HepG2 (cell line): ENCODE results near the gene MRPL38. TPM values are rescaled to one million over a fixed set of nuclear protein-coding genes. Genes with fewer than 3 reads are reported as not detected.

Source experiments
- CBX1 ChIP-seq: IDR thresholded peaks from one replicate; pipeline ENCODE4 v1.6.1; 2016; ENCODE audit warnings: antibody characterized with exemption, low read depth
- CCDC6 ChIP-seq: sonication (generic); formaldehyde crosslinking; IDR thresholded peaks from 2 replicates; pipeline ENCODE4 v1.8.1; 2022; ENCODE audit warnings: mild to moderate bottlenecking, missing genetic modification reagents, moderate library complexity
- CENPX ChIP-seq: sonication (generic); formaldehyde crosslinking; IDR thresholded peaks from 2 replicates; pipeline ENCODE4 v1.9.0; 2021; ENCODE audit warnings: mild to moderate bottlenecking, missing genetic modification reagents, moderate library complexity
- EZH2 ChIP-seq: conservative IDR thresholded peaks from 2 replicates; pipeline ENCODE4 v1.6.1; 2012; ENCODE audit warnings: mild to moderate bottlenecking, low read depth, low read length, moderate library complexity
- HNRNPL ChIP-seq: fragments of 200-400 bp; formaldehyde crosslinking; IDR thresholded peaks from 2 replicates; pipeline ENCODE4 v1.6.1; 2017; ENCODE audit warnings: mild to moderate bottlenecking, low read depth, low read length
- JARID2 ChIP-seq: sonication (generic); formaldehyde crosslinking; IDR thresholded peaks from 2 replicates; pipeline ENCODE4 v1.8.1; 2023; ENCODE audit warnings: missing genetic modification reagents, inconsistent platforms; ENCODE audit not compliant: insufficient replicate concordance
- KLF9 ChIP-seq: IDR thresholded peaks from 2 replicates; pipeline ENCODE4 v1.6.1; 2016; ENCODE audit warnings: low read depth
- MAZ ChIP-seq, 2 experiments: sonication (generic) in 1 of 2; formaldehyde crosslinking in 1 of 2; IDR thresholded peaks; 2 replicates each; pipeline versions ENCODE4 v1.5.0 to v1.6.1; 2012 to 2020; ENCODE audit warnings: low read depth in 2 of 2, mild to moderate bottlenecking in 2 of 2, borderline replicate concordance in 1 of 2, improper control_type of control experiment in 1 of 2, low read length in 1 of 2, missing genetic modification reagents in 1 of 2, moderate library complexity in 1 of 2
- NCOA5 ChIP-seq: sonication (generic); formaldehyde crosslinking; IDR thresholded peaks from 2 replicates; pipeline ENCODE4 v1.4.0; 2020; ENCODE audit warnings: missing genetic modification reagents
- NFE2L2 ChIP-seq: fragments of 150-350 bp; IDR thresholded peaks from 2 replicates; pipeline ENCODE4 v1.6.1; 2014; ENCODE audit warnings: low read length
- PHF21A ChIP-seq: sonication (generic); formaldehyde crosslinking; IDR thresholded peaks from 2 replicates; pipeline ENCODE4 v1.5.0; 2020; ENCODE audit warnings: mild to moderate bottlenecking, missing genetic modification reagents
- PRMT3 ChIP-seq: sonication (generic); formaldehyde crosslinking; IDR thresholded peaks from 2 replicates; pipeline ENCODE4 v1.8.1; 2022; ENCODE audit warnings: low read depth, mild to moderate bottlenecking, moderate library complexity, missing genetic modification reagents, borderline replicate concordance
- RFX1 ChIP-seq: fragments of 450-650 bp; IDR thresholded peaks from 2 replicates; pipeline ENCODE4 v1.6.1; 2017
- SRSF1 ChIP-seq: fragments of 200-400 bp; formaldehyde crosslinking; optimal IDR thresholded peaks from 2 replicates; pipeline ENCODE3; 2017; ENCODE audit warnings: mild to moderate bottlenecking, low read depth, low read length, moderate library complexity
- TBX3 ChIP-seq: fragments of 450-650 bp; IDR thresholded peaks from 2 replicates; pipeline ENCODE4 v1.6.1; 2017; ENCODE audit warnings: antibody characterized with exemption, mild to moderate bottlenecking, inconsistent platforms, borderline replicate concordance
- ZKSCAN8 ChIP-seq: IDR thresholded peaks from 2 replicates; pipeline ENCODE4 v1.6.1; 2016; ENCODE audit warnings: borderline replicate concordance, missing genetic modification reagents, missing compliant biosample characterization
- ZNF33A ChIP-seq: sonication (generic); formaldehyde crosslinking; IDR thresholded peaks from 2 replicates; pipeline ENCODE4 v1.5.1; 2020; ENCODE audit warnings: missing genetic modification reagents, mild to moderate bottlenecking, moderate library complexity, borderline replicate concordance
- ZNF549 ChIP-seq: sonication (generic); formaldehyde crosslinking; IDR thresholded peaks from 2 replicates; pipeline ENCODE4 v1.5.0; 2020; ENCODE audit warnings: missing genetic modification reagents
- ZNF672 ChIP-seq: sonication (generic); formaldehyde crosslinking; IDR thresholded peaks from 2 replicates; pipeline ENCODE4 v1.8.1; 2022; ENCODE audit warnings: missing genetic modification reagents
- ZNF747 ChIP-seq: sonication (generic); formaldehyde crosslinking; IDR thresholded peaks from 2 replicates; pipeline ENCODE4 v1.8.1; 2023; ENCODE audit warnings: missing genetic modification reagents, mild to moderate bottlenecking, borderline replicate concordance
- ZNF75D ChIP-seq: sonication (generic); formaldehyde crosslinking; IDR thresholded peaks from 2 replicates; pipeline ENCODE4 v1.8.1; 2023; ENCODE audit warnings: missing genetic modification reagents, mild to moderate bottlenecking, borderline replicate concordance
- ZNF816 ChIP-seq: sonication (generic); formaldehyde crosslinking; IDR thresholded peaks from 2 replicates; pipeline ENCODE4 v1.8.0; 2022; ENCODE audit warnings: missing genetic modification reagents, mild to moderate bottlenecking, borderline replicate concordance
- polyA plus RNA-seq, 8 experiments: library from polyadenylated mRNA; depleted of rRNA in 3 of 8; stranded (reverse) in 7 of 8; unstranded in 1 of 8; fragments of >200 nt; fragmentation: Illumina TruSeq in 4 of 8; extraction: Trizol in 4 of 8; gene quantifications; 2 replicates each; pipeline versions ENCODE4 v1.2.1 to v1.2.3, GENCODE V29; 2011 to 2016; ENCODE audit warnings: low read depth in 4 of 8, missing spikeins in 1 of 8, mixed read lengths in 1 of 8; ENCODE audit not compliant: insufficient read depth in 1 of 8
- total RNA-seq, 5 experiments: library from RNA; depleted of rRNA; stranded (reverse); fragments of >200 nt; fragmentation: Illumina TruSeq; extraction: Trizol; gene quantifications; 2 replicates each; pipeline ENCODE4 v1.2.3, GENCODE V29; 2016; ENCODE audit warnings: low read depth in 1 of 5
- TF ChIP-seq, protein P1 (sequence below): IDR thresholded peaks from 2 replicates; pipeline ENCODE4 v1.6.1; 2012; ENCODE audit warnings: low read length, improper control_type of control experiment
- TF ChIP-seq, protein P2 (sequence below): sonication (generic); formaldehyde crosslinking; IDR thresholded peaks from 2 replicates; pipeline ENCODE4 v1.4.0; 2020; ENCODE audit warnings: missing genetic modification reagents, borderline replicate concordance
- TF ChIP-seq, protein P3 (sequence below): IDR thresholded peaks from 2 replicates; pipeline ENCODE4 v1.6.1; 2016; ENCODE audit warnings: missing compliant biosample characterization, missing genetic modification reagents, borderline replicate concordance

Gene MRPL38
- total and polyA plus RNA-seq, 2 of the 13 experiments (the other 11 are each of a cell fraction or from before 2014, with no cell fraction given), result 83.7 to 125 TPM

DNA sequence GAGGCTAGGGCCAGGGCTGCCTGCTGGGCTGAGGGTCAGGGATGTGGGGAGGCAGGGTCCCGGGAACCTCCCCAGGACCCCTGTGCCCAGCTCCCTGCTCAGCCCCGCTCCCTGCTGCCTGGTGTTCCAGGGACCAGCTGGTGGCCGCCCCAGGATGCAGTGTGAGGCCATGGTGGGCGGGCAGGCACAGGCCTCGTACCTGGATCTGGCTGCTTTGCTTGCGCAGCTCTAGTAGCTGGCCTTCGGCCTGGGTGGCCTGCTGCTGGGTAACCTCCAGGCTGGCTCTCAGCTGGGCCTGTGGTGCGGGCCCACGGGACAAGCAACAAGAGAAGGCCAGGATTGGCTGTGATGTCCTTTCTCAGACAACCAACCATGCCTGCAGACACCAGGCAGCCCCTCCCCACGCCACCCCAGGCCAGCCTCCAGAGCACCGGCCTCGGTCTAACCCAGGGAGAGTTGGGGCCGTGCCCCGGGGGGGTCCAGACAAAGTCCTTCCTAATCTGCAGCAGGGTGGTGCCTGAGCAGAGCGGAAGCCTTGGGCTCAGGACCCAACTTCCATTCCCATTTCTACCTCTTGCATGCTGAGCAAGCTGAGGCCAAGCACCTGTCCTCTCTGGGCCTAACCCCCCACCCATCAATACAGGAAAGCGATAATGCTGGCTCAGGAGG, 12.0 kb downstream of the MRPL38 start (continued):
- TF ChIP-seq CENPX (CRISPR knock-in tag) (no peak), SRSF1 (no peak), KLF9 (CRISPR knock-in tag) (no peak), PRMT3 (0 out of 2 replicates have a peak, but pooled peaks have one; percentile 50), PHF21A (CRISPR knock-in tag) (peak; percentile 93), ZNF33A (no peak), ZNF549 (CRISPR knock-in tag) (no peak), ZNF816 (no peak), ZNF672 (CRISPR knock-in tag) (no peak), JARID2 (peak; percentile 78), ZNF75D (CRISPR knock-in tag) (no peak), ZNF747 (CRISPR knock-in tag) (peak; percentile 76; the same call in 1 of the 2 replicates), TBX3 (no peak), RFX1 (no peak), HNRNPL (peak; percentile 81; the same call in 1 of the 2 replicates), NCOA5 (no peak), MAZ (IDR thresholded peaks at IDR 0.05; ENCODE audit: borderline replicate concordance, low read depth, low read length) (no peak), MAZ (CRISPR knock-in tag; IDR thresholded peaks at IDR 0.05; ENCODE audit: low read depth) (no peak; the same call in 1 of the 2 replicates), CCDC6 (CRISPR knock-in tag) (0 out of 2 replicates have a peak, but pooled peaks have one; percentile 81), EZH2 (no peak), CBX1 (no peak), ZKSCAN8 (CRISPR knock-in tag) (peak; percentile 48; the same call in 1 of the 2 replicates), NFE2L2 (no peak)
- TF ChIP-seq, protein P1, sequence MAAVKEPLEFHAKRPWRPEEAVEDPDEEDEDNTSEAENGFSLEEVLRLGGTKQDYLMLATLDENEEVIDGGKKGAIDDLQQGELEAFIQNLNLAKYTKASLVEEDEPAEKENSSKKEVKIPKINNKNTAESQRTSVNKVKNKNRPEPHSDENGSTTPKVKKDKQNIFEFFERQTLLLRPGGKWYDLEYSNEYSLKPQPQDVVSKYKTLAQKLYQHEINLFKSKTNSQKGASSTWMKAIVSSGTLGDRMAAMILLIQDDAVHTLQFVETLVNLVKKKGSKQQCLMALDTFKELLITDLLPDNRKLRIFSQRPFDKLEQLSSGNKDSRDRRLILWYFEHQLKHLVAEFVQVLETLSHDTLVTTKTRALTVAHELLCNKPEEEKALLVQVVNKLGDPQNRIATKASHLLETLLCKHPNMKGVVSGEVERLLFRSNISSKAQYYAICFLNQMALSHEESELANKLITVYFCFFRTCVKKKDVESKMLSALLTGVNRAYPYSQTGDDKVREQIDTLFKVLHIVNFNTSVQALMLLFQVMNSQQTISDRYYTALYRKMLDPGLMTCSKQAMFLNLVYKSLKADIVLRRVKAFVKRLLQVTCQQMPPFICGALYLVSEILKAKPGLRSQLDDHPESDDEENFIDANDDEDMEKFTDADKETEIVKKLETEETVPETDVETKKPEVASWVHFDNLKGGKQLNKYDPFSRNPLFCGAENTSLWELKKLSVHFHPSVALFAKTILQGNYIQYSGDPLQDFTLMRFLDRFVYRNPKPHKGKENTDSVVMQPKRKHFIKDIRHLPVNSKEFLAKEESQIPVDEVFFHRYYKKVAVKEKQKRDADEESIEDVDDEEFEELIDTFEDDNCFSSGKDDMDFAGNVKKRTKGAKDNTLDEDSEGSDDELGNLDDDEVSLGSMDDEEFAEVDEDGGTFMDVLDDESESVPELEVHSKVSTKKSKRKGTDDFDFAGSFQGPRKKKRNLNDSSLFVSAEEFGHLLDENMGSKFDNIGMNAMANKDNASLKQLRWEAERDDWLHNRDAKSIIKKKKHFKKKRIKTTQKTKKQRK, result no peak
- TF ChIP-seq, protein P2, sequence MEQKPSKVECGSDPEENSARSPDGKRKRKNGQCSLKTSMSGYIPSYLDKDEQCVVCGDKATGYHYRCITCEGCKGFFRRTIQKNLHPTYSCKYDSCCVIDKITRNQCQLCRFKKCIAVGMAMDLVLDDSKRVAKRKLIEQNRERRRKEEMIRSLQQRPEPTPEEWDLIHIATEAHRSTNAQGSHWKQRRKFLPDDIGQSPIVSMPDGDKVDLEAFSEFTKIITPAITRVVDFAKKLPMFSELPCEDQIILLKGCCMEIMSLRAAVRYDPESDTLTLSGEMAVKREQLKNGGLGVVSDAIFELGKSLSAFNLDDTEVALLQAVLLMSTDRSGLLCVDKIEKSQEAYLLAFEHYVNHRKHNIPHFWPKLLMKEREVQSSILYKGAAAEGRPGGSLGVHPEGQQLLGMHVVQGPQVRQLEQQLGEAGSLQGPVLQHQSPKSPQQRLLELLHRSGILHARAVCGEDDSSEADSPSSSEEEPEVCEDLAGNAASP (CRISPR knock-in tag), result no peak
- TF ChIP-seq, protein P3, sequence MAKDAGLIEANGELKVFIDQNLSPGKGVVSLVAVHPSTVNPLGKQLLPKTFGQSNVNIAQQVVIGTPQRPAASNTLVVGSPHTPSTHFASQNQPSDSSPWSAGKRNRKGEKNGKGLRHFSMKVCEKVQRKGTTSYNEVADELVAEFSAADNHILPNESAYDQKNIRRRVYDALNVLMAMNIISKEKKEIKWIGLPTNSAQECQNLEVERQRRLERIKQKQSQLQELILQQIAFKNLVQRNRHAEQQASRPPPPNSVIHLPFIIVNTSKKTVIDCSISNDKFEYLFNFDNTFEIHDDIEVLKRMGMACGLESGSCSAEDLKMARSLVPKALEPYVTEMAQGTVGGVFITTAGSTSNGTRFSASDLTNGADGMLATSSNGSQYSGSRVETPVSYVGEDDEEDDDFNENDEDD (CRISPR knock-in tag), result peak; percentile 40; the same call in 1 of the 2 replicates
